Measurements from ENCODE around the gene KRTAP5-11.
"Not testable (repeated sequence)": the region's sequence is repeated elsewhere in the genome, so short reads cannot be mapped to it uniquely, and the experiment has no call there.

GRCh38 chr11:71604798-71605488, 22.3 kb upstream of the KRTAP5-11 start:
- peak; percentile 56 for TF ChIP-seq CTCF (IDR thresholded peaks at IDR 0.05)
- not testable (repeated sequence) for TF ChIP-seq EZH2, EZH2phosphoT487 (IDR thresholded peaks at IDR 0.05)

Measured in neural progenitor cell (in vitro differentiated cells).